MM.1S (cell line): ENCODE data around the gene FBXL7.

Source experiments
- DNase-seq: peaks from one replicate; pipeline ENCODE4 v3.0.0-alpha.2; 2015
- H2AFZ ChIP-seq: fragments of 300-600 bp; sonication (generic); 2 replicates; pipeline ENCODE4 v1.6.0; 2016; ENCODE audit warnings: antibody characterized with exemption, low read length
- H3F3A ChIP-seq: fragments of 300-600 bp; sonication (generic); 2 replicates; pipeline ENCODE4 v1.6.1; 2016; ENCODE audit warnings: mild to moderate bottlenecking, antibody characterized with exemption, low read length, moderate library complexity, mixed read lengths; ENCODE audit not compliant: insufficient read depth
- H3K27ac ChIP-seq: fragments of 300-600 bp; sonication (generic); 2 replicates; pipeline ENCODE4 v1.5.1; 2016; ENCODE audit warnings: mild to moderate bottlenecking, low read length
- H3K27me3 ChIP-seq: fragments of 300-600 bp; sonication (generic); replicated peaks from 2 replicates; pipeline ENCODE4 v1.6.0; 2016; ENCODE audit warnings: low read length; ENCODE audit not compliant: insufficient read depth
- H3K36me3 ChIP-seq: fragments of 300-600 bp; sonication (generic); replicated peaks from 2 replicates; pipeline ENCODE4 v1.6.1; 2016; ENCODE audit warnings: mild to moderate bottlenecking, low read length, mixed read lengths; ENCODE audit not compliant: insufficient read depth
- H3K4me1 ChIP-seq: fragments of 300-600 bp; sonication (generic); 2 replicates; pipeline ENCODE4 v1.6.1; 2016; ENCODE audit warnings: low read length, mixed read lengths
- H3K4me2 ChIP-seq: fragments of 300-600 bp; sonication (generic); 2 replicates; pipeline ENCODE4 v1.6.0; 2016; ENCODE audit warnings: low read depth, low read length
- H3K4me3 ChIP-seq: fragments of 300-600 bp; sonication (generic); 2 replicates; pipeline ENCODE4 v1.5.1; 2016; ENCODE audit warnings: low read length, mixed read lengths
- H3K79me2 ChIP-seq: fragments of 300-600 bp; sonication (generic); 2 replicates; pipeline ENCODE4 v1.6.1; 2016; ENCODE audit warnings: mixed run types, low read length, mixed read lengths
- H3K9ac ChIP-seq: fragments of 300-600 bp; sonication (generic); 2 replicates; pipeline ENCODE4 v1.6.1; 2016; ENCODE audit warnings: low read length, mixed read lengths
- H3K9me2 ChIP-seq: fragments of 300-600 bp; sonication (generic); replicated peaks from 2 replicates; pipeline ENCODE4 v1.6.1; 2016; ENCODE audit warnings: mild to moderate bottlenecking, low read length, mixed read lengths; ENCODE audit not compliant: insufficient read depth
- H3K9me3 ChIP-seq: fragments of 300-600 bp; sonication (generic); replicated peaks from 2 replicates; pipeline ENCODE4 v1.6.1; 2016; ENCODE audit warnings: mild to moderate bottlenecking, low read length, mixed read lengths; ENCODE audit not compliant: insufficient read depth
- H4K20me1 ChIP-seq: fragments of 300-600 bp; sonication (generic); 2 replicates; pipeline ENCODE4 v1.6.1; 2016; ENCODE audit warnings: mild to moderate bottlenecking, low read length, moderate library complexity, mixed read lengths; ENCODE audit not compliant: insufficient read depth
- CTCF ChIP-seq: fragments of 300-600 bp; sonication (generic); IDR thresholded peaks from 2 replicates; pipeline ENCODE4 v1.5.1; 2016; ENCODE audit warnings: antibody characterized with exemption, low read length, mixed read lengths
- EZH2 ChIP-seq: fragments of 300-600 bp; sonication (generic); optimal IDR thresholded peaks from 2 replicates; pipeline ENCODE3; 2017; ENCODE audit warnings: low read depth, mild to moderate bottlenecking, antibody characterized with exemption, low read length, mixed read lengths
- EZH2phosphoT487 ChIP-seq: fragments of 300-600 bp; sonication (generic); IDR thresholded peaks from 2 replicates; pipeline ENCODE4 v1.6.1; 2018; ENCODE audit warnings: antibody characterized with exemption, low read length

Gene FBXL7

DNA sequence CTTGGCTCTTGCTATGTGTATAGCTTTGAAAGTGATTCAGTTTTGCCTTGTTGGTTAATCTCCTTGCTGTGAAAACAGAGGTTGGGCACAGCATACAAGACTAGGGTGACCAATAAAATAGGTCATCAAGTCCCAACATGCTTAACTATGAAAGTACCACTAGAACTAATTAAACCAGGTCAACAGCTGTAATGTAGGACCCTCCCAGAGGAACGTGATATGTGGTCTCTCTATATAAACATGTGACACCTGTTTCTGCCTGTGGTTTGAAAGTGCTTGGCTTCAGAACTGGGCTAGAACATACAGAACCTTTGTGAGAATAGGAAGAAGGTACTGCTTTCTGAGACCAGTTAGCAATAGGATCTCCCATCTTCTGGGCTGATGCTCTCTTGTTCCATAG is 297.1 kb downstream of the FBXL7 start:
- Histone ChIP-seq H3K27me3 (no peaks in the 10 kb centered on the region), H3F3A (peaks cover 16% of the 10 kb centered on the region), H3K4me2 (no peak overlapping the region), H3K36me3 (no peaks in the 10 kb centered on the region), H3K27ac (no peak overlapping the region), H3K9me3 (no peaks in the 10 kb centered on the region), H3K79me2 (peaks cover 44% of the 10 kb centered on the region), H3K9ac (no peak overlapping the region), H4K20me1 (no peaks in the 10 kb centered on the region), H3K4me1 (peaks cover 17% of the 10 kb centered on the region), H2AFZ (no peak overlapping the region), H3K9me2 (no peaks in the 10 kb centered on the region), H3K4me3 (no peak overlapping the region)
- DNase-seq = no peak
- TF ChIP-seq CTCF (no peak), EZH2phosphoT487 (no peak), EZH2 (no peak)

DNA sequence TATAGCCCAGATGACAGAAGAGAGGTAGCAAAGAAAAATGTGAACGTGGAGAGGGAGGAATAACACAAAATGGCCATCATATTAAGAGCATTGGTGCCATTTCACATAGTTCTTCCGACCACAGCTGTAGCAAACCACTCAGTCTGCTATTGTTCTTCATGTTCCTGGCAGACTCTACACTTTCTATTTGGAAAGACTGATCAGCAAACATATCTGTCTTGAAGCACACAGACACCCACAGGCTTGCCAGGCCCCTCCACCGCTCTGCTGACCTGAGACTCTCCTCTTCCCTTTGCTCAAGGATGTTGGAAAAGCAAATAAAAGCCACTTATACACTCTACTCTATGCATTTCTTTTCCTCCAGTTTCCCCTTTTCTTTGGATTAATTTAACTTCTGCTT is 298.0 kb downstream of the FBXL7 start:
- TF ChIP-seq CTCF = no peak
- TF ChIP-seq EZH2 = no peak
- no peak for TF ChIP-seq EZH2phosphoT487
- DNase-seq = no peak
- Histone ChIP-seq H3K79me2 (peaks cover 44% of the 10 kb centered on the region), H3K36me3 (no peaks in the 10 kb centered on the region), H3K4me3 (no peak overlapping the region), H3K9me3 (no peaks in the 10 kb centered on the region), H3F3A (peaks cover 16% of the 10 kb centered on the region), H3K27ac (no peak overlapping the region), H3K27me3 (no peaks in the 10 kb centered on the region), H3K4me1 (peaks cover 17% of the 10 kb centered on the region), H4K20me1 (no peaks in the 10 kb centered on the region), H3K9me2 (no peaks in the 10 kb centered on the region), H3K9ac (no peak overlapping the region), H2AFZ (no peak overlapping the region), H3K4me2 (no peak overlapping the region)

GRCh38 chr5:15799014-15799413 is 299.0 kb downstream of the FBXL7 start:
- Histone ChIP-seq H3K4me1 (peaks cover 11% of the 10 kb centered on the region), H3K9me3 (no peaks in the 10 kb centered on the region), H3K36me3 (no peaks in the 10 kb centered on the region), H3K27me3 (no peaks in the 10 kb centered on the region), H3K4me3 (no peak overlapping the region), H3K27ac (no peak overlapping the region), H3F3A (peaks cover 14% of the 10 kb centered on the region), H2AFZ (no peak overlapping the region), H3K4me2 (no peak overlapping the region), H3K9ac (no peak overlapping the region), H3K9me2 (no peaks in the 10 kb centered on the region), H3K79me2 (peaks cover 40% of the 10 kb centered on the region), H4K20me1 (no peaks in the 10 kb centered on the region)
- DNase-seq = no peak
- no peak for TF ChIP-seq CTCF
- TF ChIP-seq EZH2phosphoT487 = no peak
- TF ChIP-seq EZH2 = no peak
